Femur (tissue), 1 donor: ENCODE measurements around the gene MAP4K2.

ENCODE experiments used
- DNase-seq: peaks from one replicate; pipeline ENCODE4 v3.0.0-alpha.2; 2017

Gene MAP4K2

DNA sequence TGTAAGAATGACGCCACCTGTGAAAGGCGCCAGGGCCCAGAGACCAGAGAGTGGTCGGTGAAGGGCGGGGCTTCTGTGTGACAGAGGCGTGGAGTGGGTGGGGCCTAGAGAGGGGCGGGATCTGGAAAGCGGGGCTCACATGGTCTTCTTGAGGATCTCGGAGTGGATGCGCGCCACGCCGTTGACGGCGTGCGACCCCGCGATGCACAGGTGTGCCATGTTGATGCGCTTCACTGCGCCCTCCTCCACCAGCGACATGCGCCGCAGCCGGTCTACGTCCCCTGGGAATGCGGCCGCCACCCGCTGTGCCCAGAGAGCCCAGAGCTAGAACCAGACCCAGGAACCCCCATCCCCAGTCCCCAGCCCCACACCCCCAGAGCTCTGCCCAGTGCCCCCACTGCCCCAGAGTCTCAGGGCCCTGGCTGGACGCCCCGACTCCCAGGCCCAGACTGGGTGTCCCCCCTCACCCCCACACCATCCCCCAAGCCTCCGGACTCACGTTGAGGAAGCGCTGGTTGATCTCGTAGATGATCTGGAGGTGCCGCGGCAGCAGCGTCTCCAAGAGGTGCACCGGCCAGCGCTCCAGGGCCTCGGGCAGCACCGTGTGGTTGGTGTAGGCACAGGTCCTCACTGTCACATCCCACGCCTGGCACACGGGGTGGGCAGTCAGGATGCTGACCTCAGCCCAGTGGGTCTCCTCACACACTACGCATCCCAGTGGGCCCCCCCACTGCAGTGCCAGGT lies 49.5 kb downstream of the MAP4K2 start:
- DNase-seq: no peak

GRCh38 chr11:64753019-64753379 lies 50.0 kb downstream of the MAP4K2 start:
- DNase-seq: no peak

- DNase-seq: no peak
Measured at GRCh38 chr11:64752175-64752970, 50.6 kb downstream of the MAP4K2 start.

GRCh38 chr11:64751580-64751979 lies 51.4 kb downstream of the MAP4K2 start:
- DNase-seq: no peak

GRCh38 chr11:64751136-64751535 lies 51.9 kb downstream of the MAP4K2 start:
- no peak for DNase-seq

- DNase-seq: no peak
Measured at GRCh38 chr11:64750361-64751054, 52.5 kb downstream of the MAP4K2 start.

DNA sequence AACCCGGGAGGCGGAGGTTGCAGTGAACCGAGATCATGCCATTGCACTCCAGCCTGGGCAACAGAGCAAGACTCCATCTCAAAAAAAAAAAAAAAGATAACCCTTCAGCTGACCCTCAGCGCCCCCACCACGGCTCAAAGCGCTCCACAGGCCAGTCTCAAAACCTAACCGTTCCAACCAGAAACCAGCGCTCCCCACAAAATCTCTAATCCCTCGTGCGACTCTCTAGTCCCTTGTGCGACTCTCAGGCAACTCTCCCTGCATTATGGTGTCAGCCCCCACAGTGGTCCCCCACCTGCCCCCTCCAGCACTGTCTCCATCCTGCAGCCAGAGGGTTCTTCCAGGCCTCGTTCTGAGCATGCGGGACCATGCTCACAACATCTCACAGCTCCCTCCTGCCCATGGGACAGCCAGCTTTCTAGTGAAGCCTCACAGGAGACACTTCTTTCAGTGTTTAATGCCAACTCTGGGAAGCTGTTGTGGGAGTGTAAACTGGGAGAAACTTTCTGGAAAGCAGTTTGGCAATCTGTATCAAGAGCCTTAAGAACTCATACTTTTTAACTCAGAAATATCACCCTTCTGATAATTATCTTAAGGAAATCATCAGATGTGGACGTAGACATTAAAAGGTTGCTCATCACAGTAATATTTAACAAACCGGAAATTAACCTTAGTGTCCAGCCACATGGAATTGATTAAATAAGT lies 54.9 kb downstream of the MAP4K2 start:
- DNase-seq: no peak

GRCh38 chr11:64746486-64746885 lies 56.5 kb downstream of the MAP4K2 start:
- DNase-seq: no peak

DNA sequence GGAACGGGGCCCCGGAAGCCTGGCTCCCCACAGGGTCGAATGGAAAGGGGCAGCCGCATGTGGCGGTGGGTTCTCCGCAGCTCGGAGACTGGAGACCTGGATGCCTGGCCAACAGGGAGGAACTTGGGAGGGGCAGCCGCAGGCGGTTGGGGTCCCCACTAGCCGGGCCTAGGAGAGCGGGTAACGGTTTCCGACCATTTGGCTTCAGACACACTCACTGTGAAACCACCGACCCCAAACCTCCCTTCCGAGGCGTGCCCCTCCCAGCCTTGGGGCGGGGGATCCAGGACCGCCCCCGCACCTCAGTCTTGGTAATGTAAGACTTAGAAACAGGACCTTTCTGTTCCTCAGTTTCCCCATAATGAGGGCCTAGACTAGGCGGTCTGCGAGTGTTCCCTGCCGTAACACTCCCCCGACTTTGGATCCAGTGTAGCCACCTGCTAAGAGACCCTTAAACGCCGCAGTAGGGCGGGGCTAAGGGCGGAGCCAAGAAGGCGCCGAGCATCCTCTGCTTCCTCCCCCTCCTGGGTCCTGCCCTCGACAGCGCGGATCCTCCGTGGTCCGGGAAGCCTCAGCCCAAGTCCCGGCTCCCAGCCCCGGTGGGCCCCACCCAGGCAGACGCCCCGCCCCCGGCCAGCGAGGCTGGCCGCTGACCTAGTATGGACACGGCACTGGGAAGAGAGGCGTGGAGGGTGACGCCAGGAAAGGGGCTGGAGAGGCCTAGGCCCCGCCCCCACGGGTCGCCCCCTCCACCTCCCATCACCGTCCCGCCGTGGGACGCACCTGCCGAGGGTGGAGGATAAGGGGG lies 57.3 kb downstream of the MAP4K2 start:
- DNase-seq: peak; percentile 89

DNA sequence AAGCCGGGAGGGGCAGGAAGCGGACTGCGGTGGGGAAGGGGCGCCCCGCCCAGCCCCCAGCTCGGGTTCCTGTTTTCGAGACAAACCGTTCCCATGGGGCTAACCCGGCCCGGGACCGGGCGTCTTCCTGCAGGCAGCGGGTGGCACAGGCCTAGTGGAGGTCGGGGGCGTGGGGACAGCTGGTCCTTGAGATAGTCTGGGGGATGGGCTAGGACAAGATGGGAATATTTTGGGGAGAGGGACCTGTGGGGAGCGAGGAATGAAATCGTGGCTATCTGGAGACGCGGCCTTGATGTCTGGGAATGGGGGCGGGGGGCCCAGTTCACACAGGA lies 57.9 kb downstream of the MAP4K2 start:
- peak; percentile 84 for DNase-seq

- peak; percentile 47 for DNase-seq
Measured at GRCh38 chr11:64744544-64745188, 58.3 kb downstream of the MAP4K2 start.

- DNase-seq: peak; percentile 80
Measured at GRCh38 chr11:64743591-64744543, 59.1 kb downstream of the MAP4K2 start, which contains the start of gene RASGRP2. TSS of gene RASGRP2 (minus strand) at chr11:64744142. CDS start at chr11:64742866, 1,276 bp downstream.

GRCh38 chr11:64742889-64743590 lies 60.0 kb downstream of the MAP4K2 start:
- peak; percentile 75 for DNase-seq

DNA sequence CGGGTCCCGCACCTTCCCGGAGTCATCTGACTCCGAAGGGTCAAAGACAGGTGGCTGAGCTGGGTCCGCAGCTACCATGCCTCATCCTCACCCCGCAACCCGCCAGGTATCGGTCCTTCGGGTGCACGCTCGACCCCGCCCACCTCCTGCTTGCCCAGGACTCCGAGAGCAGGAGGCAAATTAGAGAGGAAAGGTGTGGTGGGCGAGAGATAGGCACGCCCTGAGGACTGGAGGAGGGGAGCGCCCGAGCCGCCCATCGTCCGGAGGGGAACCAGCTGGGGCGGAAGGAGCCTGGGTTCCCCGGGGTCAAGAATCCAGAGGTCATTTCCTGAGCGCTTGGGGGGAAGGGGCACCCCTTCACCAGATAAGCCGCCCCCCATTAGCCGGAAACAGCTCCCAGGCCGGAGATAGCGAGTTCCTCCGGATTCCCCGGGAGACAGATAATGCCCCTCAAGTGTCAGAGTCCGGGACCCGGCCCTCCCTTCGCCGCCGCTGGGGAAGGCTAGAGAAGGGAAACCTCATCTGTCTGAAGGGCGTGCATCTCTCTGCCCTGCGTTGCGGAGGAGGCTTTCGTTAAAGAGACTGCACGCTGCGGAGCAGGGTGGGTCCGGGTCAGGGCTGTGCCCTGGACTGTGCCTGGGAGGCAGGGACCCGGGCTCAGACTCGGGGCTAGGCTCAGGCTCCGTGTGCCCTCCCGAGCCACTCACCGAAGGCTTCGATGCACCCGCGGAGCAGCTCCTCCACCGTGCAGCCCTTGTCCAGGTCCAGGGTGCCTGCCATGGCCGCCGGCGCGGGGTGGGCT lies 60.7 kb downstream of the MAP4K2 start:
- DNase-seq: no peak

DNA sequence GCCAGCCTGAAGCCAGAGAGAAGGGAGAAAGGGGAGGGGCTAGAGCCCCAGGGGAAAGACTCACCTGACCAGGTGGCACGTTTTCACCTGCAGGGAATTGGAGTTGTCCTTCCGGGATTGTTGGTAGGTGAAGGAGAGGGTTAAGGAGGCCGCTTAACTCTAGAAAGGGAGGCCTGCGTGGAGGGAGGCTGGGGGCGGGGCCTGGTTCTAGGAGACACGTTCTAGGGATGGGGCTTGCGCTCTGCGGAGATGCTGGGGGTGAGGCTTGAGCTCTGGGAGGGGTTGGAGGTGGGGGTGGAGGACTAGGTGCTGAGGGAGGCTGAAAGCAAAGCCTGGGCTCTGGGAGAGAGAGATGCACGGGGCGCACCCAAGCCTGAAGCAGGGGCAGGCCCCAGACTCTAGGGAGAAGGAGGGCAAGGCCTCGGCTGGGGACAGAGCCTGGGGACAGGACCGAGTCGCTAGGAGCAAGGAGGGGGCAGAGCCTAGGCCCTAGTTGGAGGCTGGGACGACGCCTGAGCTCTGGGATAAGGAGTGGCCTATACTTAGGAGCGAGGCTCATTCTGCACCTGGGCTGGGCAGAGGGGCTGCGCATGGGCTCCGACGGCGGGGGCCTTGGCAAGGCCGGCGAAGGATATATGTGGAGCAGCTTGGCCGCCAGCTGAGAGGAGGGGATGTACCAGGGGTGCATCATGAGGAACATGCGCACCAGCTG lies 61.5 kb downstream of the MAP4K2 start:
- DNase-seq: no peak

GRCh38 chr11:64739871-64740270 lies 63.1 kb downstream of the MAP4K2 start:
- DNase-seq: no peak

DNA sequence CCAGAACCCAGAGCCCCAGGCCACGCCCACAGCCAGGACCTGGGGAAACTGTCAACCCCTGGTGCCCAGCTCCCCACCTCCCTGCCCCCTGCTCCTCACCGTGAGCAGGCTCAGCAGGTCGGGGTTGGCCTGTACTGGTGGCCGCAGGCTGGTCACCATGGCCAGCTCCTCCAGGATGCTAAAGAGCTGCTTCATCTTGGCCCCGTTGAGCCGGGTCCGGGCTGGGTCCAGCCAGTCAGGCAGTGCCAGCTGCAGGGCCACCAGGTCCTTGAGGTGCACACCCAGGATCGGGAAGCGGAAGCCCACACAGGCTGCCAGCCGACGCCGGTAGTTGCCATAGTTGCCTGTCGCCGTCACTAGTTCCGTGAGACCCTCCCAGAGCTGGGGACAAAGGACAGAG lies 66.4 kb downstream of the MAP4K2 start:
- DNase-seq: no peak

DNA sequence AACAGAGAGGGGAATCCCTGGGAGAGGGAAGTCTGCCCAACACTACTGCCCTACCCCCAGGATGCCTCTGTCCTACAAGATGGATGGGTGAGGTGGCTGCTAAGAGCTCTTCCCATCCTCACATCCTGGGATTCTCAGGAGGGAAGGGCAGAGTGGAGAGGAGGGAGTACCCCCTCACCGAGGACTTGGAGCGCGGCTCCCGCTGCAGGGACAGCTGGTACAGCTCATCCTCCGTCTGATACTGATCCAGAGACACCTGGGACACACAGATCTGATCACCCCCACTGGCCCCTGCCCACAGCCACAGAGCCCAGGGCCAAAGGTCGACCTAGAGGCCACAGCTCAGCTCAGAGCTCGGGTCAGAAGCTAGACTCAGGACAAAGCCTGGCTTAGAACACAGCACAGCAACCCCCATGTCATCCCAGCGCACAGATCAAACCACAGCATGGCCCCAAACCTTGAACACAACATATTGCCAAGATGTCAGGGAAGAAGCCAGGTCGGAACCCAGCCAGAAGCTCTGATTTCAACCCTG lies 67.2 kb downstream of the MAP4K2 start:
- DNase-seq: no peak
